G401.6 (cell line): Measurements from ENCODE around the gene HYAL1.
"Not testable (repeated sequence)": the region's sequence is repeated elsewhere in the genome, so short reads cannot be mapped to it uniquely, and the experiment has no call there.

ENCODE experiments used
- FAIRE-seq: peaks from 2 replicates; lab custom pipeline; 2012; peaks lifted over from hg19 to GRCh38; lab: Jason Lieb, UNC

Gene HYAL1

GRCh38 chr3:50272911-50273688 lies 30.3 kb downstream of the HYAL1 start:
- peak; percentile 87 for FAIRE-seq

DNA sequence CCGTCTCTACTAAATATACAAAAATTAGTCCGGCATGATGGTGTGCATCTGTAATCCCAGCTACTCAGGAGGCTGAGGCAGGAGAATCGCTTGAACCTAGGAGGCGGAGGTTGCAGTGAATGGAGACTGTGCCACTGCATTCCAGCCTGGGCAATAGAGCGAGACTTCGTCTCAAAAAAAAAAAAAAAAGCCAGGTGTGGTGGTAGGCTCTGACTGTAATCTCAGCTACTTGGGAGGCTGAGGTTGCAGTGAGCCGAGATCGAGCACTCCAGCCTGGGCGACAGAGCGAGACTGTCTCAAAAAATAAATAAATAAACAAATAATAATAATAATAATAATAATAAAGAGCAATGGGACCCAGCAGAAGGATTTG lies 30.9 kb downstream of the HYAL1 start:
- FAIRE-seq: not testable (repeated sequence)

- no peak for FAIRE-seq
These were observed 31.9 kb downstream of the HYAL1 start for GRCh38 chr3:50271314-50271936.

DNA sequence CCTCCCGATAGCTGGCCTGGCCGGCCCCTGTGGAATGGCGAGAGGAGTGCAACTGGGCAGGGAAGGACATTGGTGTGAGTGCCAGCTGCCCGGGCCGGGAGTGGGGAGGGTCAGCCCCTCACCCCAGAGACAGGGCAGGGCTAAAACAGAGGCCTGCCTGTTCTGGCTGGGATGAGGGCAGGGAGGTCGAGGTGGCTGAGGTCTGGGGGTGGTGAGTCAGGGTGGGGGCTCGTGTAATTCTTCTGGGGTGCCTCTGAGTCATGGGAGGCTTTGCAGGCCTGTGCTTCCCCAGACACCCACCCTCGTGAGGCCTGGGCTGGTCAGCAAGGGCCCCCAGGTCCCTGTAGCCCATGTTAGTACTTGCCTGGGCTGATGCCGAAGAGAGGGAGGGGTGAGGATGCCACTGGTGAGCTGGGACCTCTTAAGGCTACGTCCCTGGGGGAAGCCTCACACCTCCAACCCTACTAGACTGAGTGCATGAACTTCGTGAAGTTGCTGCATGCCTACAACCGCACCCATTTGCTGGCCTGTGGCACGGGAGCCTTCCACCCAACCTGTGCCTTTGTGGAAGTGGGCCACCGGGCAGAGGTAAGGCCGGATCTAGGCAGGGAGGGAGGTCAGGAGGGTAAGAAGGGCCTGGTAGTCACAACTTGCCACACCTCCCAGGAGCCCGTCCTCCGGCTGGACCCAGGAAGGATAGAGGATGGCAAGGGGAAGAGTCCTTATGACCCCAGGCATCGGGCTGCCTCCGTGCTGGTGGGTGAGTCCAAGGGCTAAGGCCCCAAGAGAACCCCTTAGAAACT lies 32.8 kb downstream of the HYAL1 start:
- FAIRE-seq: no peak

GRCh38 chr3:50269977-50270413 lies 33.4 kb downstream of the HYAL1 start:
- no peak for FAIRE-seq

- no peak for FAIRE-seq
These were observed 33.9 kb downstream of the HYAL1 start for GRCh38 chr3:50269460-50269859.

DNA sequence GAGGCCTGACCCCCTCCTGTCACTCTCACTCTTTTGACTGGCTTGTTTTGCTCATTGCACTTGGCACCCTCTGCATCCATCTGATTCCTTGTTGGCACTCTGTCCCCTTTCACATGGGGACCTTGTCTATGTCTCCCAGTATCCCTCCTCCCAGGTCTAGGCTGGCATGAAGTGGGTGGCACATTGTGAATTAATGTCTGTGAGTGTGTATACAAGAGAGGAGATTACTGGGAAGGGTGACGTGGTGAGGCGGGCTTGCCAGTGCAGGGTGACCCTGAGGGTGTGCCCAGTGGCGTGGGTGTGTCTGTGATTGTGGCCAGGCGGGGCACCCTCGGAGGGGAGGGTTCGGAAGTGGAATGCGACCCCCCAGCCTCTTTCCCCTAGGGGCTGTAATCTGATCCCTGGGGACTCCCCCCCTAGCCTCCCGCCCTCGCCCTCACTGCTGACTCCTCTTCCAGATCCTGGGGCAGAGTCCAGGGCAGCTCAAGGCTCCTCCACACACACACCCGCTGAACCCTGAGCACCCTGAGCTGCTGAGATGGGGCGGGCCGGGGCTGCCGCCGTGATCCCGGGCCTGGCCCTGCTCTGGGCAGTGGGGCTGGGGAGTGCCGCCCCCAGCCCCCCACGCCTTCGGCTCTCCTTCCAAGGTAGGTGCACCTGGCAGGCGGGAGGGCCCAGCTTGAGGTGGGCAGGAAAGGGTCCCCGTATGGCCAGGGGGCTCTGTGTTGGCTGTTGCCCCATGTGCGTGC lies 34.5 kb downstream of the HYAL1 start, which contains the start of gene SEMA3B:
Gene SEMA3B, plus strand, starts transcription at position 445 of the 749 bp plus-strand sequence. Its CDS starts 94 bp downstream, at position 539.
- no peak for FAIRE-seq

GRCh38 chr3:50268276-50268675 lies 35.1 kb downstream of the HYAL1 start:
- no peak for FAIRE-seq

GRCh38 chr3:50267280-50267913 lies 36.0 kb downstream of the HYAL1 start:
- no peak for FAIRE-seq

GRCh38 chr3:50266836-50267235 lies 36.5 kb downstream of the HYAL1 start:
- FAIRE-seq: no peak

- FAIRE-seq: no peak
These were observed 37.4 kb downstream of the HYAL1 start for GRCh38 chr3:50266017-50266416.

DNA sequence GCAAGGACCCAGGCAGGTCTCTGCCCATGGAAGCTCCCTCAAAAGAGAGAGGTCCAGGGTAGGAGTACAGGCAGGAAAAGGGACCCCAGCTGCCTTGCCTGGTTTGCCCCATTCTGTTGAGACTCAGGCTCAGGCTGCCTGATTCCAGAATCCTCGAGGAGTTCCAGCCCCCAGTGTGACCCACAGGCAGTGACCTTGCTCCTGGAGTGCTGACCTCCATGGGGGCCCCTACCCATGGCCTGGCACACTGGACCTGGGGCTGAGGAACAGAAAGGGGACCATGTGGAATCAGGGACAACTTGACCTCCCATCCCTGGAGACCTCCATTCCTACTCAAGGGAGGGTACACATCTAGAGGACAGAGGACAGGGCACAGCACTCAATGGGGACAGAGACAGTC lies 37.8 kb downstream of the HYAL1 start:
- no peak for FAIRE-seq

DNA sequence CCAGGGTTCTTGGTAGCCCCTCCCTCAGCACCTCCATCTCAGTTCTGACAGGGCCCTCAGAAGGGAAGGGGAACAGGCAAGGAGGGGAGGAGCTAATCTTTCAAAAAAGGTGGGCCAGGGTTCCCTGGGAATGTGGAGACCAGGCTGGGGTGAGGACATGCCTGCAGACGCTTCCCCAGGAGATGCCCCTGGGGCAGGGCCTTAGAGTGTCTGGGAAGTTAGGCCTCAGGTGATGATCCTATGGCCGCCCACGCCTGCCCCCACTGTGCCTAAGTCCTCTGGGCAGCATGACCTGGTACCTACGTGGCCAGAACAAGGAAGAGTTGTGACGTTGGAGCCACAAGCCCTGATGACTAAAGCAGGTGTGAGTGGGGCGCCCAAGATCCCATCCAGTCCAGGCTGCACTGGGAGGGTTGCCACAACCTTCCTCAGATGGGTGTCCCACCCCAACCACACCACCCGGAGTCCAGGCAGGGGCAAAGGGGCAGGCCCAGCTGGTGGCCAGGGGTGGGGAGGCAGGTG lies 38.3 kb downstream of the HYAL1 start:
- no peak for FAIRE-seq

DNA sequence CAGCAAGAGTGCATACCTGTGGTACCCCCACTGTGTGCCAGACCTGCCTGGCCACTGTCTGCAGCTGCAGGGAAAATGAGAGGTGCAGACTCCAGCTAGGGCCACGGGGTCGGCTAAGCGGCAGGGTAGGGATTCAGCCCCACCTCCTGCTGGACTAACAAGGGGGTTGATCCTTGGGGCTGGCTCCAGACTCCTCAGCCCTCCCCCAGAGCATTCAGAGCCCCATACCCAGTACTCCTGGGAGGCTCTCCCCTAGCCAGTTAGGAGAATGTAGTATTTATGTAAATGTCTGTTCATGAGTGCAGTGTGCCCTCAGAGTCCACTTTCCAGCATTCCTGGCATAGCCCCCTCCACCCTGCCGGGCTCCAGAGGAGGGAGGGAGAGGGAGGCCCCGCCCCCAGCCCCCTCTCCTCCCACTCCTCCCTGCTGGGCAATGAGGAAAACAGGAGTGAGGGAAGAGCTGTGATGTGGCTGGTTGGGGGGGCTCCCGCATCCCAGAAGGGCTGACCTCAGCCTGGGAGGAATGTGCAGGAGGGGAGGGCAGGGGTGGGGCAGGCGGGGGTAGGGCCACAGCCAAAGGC lies 38.9 kb downstream of the HYAL1 start:
- FAIRE-seq: peak; percentile 99

GRCh38 chr3:50263478-50264382 lies 39.6 kb downstream of the HYAL1 start:
- FAIRE-seq: no peak

- no peak for FAIRE-seq
These were observed 40.6 kb downstream of the HYAL1 start for GRCh38 chr3:50262778-50263177.

GRCh38 chr3:50262200-50262599 lies 41.2 kb downstream of the HYAL1 start:
- FAIRE-seq: not testable (repeated sequence)

GRCh38 chr3:50261505-50261904 lies 41.9 kb downstream of the HYAL1 start:
- no peak for FAIRE-seq

DNA sequence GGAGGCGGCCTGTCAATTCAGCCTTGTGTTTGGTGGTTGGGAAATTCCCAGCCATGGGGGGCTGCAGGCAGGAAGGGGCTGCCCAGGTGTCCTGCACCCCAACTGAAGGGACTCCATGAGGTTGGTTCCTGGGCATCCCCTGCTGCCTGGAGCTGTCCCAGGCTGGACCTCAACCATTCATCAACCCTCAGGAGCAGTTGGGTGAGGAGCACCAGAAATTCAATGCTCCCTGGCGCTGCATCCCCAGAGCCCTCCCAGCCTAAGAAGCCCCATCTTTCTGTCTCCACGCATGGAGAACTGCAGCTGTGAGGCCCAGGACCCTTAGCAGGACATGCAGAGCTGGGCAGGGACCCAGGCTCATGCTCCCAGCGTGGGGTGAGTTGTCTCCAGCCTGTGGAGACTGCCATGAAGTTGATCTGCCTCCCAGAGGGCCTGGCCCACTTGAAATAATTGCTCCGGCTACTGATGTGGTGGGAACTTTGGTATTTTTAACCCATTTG lies 42.4 kb downstream of the HYAL1 start:
- no peak for FAIRE-seq
